C4-2B (cell line): ENCODE results near the gene DIPK1A.

Source experiments
- H3K27ac ChIP-seq: fragments of 450-650 bp; 2 replicates; pipeline ENCODE4 v1.5.1; 2017
- ZFX ChIP-seq: fragments of 450-650 bp; IDR thresholded peaks from 2 replicates; pipeline ENCODE4 v1.6.1; 2017
- TF ChIP-seq, protein P1 (sequence below): fragments of 450-650 bp; conservative IDR thresholded peaks from 2 replicates; pipeline ENCODE4 v1.5.1; 2017; ENCODE audit warnings: mild to moderate bottlenecking

The DIPK1A gene

DNA sequence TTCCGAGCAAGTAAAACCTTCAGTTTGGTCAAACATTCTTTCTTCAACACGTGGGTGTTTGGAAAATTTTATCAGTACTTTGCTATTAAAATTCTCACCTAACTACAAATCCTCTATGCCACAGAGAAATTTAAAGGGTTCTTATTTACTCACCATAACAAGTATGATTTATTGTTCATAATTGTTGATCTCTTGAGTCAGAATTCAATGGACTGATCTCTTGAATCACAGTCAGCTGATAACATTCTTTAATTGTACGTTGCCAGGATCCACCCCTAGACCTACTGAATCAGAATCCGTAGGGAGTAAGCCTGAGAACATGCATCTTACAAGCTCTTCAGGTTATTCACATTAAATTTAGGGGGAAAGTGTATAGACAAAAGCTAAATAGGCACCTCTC lies 51.2 kb downstream of the DIPK1A start:
- H3K27ac ChIP-seq = no peak overlapping the region
- TF ChIP-seq ZFX = no peak
- TF ChIP-seq, protein P1, sequence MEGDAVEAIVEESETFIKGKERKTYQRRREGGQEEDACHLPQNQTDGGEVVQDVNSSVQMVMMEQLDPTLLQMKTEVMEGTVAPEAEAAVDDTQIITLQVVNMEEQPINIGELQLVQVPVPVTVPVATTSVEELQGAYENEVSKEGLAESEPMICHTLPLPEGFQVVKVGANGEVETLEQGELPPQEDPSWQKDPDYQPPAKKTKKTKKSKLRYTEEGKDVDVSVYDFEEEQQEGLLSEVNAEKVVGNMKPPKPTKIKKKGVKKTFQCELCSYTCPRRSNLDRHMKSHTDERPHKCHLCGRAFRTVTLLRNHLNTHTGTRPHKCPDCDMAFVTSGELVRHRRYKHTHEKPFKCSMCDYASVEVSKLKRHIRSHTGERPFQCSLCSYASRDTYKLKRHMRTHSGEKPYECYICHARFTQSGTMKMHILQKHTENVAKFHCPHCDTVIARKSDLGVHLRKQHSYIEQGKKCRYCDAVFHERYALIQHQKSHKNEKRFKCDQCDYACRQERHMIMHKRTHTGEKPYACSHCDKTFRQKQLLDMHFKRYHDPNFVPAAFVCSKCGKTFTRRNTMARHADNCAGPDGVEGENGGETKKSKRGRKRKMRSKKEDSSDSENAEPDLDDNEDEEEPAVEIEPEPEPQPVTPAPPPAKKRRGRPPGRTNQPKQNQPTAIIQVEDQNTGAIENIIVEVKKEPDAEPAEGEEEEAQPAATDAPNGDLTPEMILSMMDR = no peak

DNA sequence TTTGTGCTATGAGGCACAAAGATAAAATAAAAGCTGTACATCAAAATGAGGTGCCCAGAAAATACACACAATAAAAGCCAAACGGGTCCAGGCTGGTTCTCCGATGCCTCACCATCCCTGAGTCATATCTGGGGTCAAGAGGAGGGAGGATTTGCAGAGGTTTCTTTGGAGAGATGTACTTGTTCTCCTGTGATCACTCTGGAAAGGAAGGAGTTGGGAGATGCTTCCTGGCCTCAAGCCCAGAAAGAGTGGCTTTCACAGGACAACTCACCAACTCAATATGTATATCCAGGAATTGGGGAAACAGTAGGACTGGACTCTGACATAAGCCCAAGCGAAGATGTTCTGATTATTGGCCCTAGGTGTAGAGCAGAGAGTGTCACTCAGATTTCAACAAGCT lies 51.9 kb downstream of the DIPK1A start:
- TF ChIP-seq, protein P1 = no peak
- TF ChIP-seq ZFX = no peak
- no peak overlapping the region for H3K27ac ChIP-seq

DNA sequence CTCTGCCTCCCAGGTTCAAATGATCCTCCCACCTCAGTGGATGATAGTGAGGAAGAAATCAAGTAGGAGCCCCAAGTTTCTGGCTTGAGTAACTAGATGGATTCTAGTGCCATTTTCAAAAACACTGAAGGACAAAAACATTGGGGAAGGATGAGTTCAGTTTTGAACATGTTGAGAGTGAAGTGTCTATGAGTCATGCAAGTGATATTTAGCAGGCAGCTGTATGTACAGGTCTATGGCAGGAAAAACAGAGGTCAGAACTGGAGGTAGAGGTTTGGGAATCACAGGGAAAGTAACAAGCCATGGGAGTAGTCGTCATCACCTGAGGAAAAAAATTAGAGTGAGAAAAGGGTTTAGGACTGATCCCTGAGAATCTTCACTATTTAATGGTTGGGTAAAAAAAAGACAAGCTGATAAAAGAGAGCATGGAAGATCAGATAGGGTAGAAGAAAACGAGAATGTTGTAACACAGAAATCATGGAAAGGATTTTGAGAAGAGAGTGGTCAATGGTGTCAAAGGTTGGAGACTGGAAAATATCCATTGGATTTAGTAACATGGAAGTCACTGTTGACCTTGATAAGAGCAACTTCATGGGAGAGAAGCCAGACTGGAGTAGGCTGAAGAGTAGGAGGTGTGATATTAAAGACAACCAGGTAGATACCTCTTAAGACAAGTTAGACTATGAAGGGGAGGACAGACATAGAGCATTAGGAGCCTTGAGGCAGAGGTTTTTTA lies 53.1 kb downstream of the DIPK1A start:
- no peak overlapping the region for H3K27ac ChIP-seq
- TF ChIP-seq, protein P1 = no peak
- no peak for TF ChIP-seq ZFX

DNA sequence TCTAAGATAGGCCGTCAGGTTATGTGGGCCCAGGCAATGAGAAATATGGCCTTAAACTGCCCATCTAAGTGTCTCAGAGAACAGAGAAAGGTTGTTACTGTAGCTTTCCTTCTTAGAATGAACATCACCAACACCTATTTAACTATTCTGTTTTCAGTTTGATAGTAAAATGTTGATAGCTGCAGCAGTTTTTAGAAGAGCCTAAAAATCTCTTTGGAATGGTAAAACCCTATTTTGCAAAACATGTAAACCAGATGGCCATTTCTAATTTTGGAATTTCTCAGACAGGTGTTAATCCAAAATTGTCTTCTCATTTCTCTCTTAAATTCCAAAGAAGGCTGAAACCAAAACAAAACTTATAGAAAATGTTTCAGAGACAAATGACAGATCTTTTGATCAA lies 57.5 kb downstream of the DIPK1A start:
- no peak overlapping the region for H3K27ac ChIP-seq
- TF ChIP-seq, protein P1 = no peak
- no peak for TF ChIP-seq ZFX

GRCh38 chr1:92902406-92902744 lies 58.9 kb downstream of the DIPK1A start:
- H3K27ac ChIP-seq = no peak overlapping the region
- TF ChIP-seq ZFX = no peak
- TF ChIP-seq, protein P1 = no peak

DNA sequence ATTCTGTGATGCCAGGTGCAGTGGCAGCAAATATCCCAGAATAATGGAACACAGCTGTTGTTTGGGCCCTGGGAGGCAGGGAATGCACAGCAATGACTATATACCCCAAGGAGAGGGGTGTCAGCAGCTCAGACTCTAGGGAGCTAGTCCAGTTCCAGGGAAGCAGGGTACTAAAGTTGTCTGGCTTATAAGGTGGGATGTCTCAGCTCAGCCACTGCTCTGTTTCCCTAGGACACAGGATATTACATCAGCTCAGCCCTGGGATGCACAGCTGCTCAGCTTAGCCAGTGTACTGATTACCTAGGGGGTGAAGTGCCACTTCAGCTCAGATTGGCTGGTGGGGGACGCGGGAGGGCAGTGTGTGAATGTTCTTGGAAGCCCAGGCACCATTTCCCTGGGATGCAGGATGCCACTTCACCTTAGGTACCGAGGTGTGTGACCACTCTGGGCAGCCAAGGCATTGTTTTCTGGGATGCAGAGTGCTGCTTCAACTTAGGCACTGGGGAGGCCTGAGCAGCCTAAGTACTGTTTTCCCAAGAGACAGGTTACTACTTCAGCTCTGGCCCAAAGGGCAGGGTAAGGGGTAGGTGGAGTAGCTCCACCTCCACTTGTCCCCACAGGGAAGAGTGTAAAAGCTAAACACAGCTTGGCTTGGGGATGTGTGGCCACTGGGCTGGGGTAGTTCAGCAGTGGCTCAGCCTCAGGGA lies 59.4 kb downstream of the DIPK1A start:
- no peak overlapping the region for H3K27ac ChIP-seq
- TF ChIP-seq ZFX = no peak
- TF ChIP-seq, protein P1 = no peak

DNA sequence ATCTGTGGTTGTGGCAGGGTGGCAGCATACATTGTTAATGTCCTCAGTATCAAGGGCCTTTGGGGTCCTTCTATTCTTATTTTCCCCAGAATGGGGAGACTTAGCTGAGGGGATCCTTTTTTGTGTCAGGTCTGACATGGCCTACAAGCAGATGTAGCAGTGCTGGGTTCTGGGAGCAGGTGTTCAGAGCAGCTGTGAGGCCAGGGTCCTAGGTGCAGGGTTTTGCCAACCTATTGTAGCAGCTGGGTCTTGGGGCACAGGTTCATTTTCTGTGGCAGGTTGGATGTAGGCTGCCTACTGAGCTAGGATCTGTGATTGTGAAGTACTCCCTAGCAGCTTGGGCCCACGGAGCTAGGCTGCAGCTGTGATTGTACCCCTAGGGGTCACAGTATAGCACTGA lies 60.1 kb downstream of the DIPK1A start:
- TF ChIP-seq, protein P1 = no peak
- no peak for TF ChIP-seq ZFX
- no peak overlapping the region for H3K27ac ChIP-seq
